HG02623 (cell line): ENCODE results near the gene SLC44A4.
A peak's percentile ranks its signal among the peaks of the same experiment; 100 is the strongest.
"Not testable (repeated sequence)": the region's sequence is repeated elsewhere in the genome, so short reads cannot be mapped to it uniquely, and the experiment has no call there.

ENCODE experiments used
- ATAC-seq: cut with Tn5 transposase; IDR thresholded peaks from one replicate; pipeline ENCODE4 v1.9.1; 2021; ENCODE audit warnings: moderate library complexity; ENCODE audit not compliant: unreplicated experiment

SLC44A4 gene

DNA sequence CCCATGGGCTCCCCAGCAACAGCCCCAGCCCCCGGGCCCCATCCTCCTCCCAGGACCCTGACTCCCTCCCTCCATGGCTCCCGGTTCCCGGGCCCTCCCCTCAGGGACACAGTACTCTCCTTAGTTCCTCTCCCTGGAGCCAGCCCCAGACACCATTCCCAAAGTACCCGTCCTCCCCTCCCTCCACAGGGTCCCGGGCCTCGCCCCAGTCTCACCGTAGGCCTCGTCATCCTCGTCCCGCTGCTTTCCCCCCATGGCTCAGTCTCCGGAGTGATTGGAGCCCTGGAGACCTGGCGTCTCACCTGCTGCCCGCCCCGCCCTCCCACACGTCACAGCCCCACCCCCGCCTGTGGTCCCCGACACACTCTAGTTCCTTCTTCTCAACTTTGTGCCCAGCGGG, at the start of gene SLC44A4:
Gene SLC44A4, minus strand, starts transcription at position 272 of the 400 bp plus-strand sequence. Its CDS starts 17 bp downstream, at position 255.
- no peak for ATAC-seq

- no peak for ATAC-seq
Observed at GRCh38 chr6:31928672-31928939, 49.8 kb upstream of the SLC44A4 start.

- ATAC-seq = no peak
Observed at GRCh38 chr6:31927863-31928671, 49.3 kb upstream of the SLC44A4 start.

DNA sequence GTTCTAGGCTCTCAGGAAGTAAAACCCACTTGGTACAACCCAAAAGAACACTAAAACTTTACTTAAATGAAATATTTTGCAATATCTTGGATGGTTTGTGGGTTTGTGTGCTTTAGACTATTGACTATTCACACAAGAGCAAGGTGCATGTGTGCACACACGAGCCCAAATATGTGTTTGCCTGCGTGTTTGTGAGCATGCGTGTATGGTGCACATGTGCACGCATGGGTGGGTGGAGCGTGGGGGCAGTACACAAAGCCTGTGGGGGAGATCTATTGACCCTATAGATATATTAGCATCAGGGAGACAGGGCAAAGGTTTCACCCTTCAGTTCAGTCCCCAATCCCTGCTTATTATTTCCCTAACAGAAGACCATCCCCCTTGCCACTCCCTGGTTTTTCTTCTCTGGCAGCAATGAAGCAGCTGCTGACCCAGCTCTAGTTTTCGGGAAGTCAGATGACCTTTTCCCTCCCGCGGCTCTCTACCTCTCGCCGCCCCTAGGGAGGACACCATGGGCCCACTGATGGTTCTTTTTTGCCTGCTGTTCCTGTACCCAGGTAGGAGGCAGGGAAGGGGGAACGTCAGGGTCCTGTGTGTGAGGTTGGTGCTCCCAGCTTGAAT, 48.6 kb upstream of the SLC44A4 start, which contains the start of gene C2:
Gene C2, plus strand, starts transcription at position 476 of the 621 bp plus-strand sequence. Its CDS starts 36 bp downstream, at position 512.
- ATAC-seq = no peak

GRCh38 chr6:31922942-31923341, 44.1 kb upstream of the SLC44A4 start:
- no peak for ATAC-seq

DNA sequence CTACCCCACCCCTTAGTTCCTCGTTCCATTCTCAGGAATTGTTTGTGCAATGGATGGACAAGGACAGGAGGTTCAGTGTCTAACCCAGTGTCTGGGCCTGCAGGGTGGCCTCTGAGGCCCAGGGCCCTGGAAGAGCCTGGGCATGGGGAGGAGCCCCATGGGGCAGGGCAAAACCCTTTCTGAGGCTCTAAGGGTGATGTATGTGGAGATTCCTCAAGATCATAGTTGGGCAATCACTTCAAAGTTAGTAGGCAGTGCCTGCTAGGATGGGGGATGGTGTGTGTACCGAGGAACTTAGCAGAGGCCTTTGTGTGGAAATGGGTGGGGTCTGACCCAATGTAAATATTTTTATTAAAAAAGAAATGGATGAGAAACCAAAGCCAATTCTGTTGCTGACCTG, 42.0 kb upstream of the SLC44A4 start:
- no peak for ATAC-seq

DNA sequence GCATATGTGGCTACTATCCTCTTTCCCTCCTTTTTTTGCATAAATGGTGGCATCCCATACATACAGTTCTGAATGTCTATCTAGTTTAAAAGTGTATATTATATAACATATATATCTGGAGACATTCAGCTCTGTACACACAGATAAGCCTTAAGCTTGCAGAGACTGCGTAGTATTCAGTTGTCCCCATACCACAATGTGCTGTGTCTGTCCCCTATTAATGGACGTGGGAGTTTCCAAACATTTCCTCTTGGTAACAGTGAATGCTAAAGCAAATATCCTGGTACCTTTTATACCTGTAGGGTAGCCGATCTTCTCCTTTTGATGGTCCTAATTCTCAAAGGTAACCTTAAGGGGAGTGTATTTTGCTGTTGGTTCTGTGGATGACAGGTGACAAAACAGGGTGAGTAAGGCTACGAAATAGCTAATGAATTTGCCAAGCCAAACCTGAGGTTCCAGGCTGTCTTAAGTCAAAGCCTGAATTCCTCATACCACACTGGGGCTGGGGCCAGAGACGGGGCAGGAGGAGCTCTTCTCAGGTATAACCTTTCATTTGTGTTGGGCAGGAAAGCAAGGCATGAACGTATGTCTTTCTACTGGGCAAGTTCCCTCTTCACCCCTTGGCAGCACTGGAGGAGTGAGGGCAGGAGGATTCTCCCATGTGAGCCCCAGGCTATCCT, 41.0 kb upstream of the SLC44A4 start:
- no peak for ATAC-seq

DNA sequence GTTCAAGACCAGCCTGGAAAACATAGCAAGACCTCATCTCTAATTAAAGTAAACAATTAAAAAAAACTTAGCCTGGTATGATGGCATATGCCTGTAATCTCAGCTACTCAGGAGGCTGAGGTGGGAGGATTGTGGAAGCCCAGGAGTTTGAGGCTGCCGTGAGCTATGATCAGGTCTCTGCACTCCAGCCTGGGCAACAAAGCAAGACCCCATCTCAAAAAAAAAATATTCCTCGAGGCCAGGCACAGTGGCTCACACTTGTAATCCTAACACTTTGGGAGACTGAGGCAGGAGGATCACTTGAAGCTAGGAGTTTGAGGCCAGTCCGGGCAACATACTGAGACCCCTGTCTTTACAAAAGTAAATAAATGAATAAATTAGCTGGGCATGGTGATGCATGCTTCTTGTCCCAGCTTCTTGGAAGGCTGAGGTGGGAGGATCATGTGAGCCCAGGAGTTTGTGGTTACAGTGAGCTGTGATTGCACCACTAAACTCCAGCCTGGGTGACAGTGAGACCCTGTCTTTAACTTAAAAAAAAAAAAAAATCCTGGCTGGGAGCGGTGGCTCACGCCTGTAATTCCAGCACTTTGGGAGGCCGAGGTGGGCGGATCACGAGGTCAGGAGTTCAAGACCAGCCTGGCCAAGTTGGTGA, 39.4 kb upstream of the SLC44A4 start:
- no peak for ATAC-seq

DNA sequence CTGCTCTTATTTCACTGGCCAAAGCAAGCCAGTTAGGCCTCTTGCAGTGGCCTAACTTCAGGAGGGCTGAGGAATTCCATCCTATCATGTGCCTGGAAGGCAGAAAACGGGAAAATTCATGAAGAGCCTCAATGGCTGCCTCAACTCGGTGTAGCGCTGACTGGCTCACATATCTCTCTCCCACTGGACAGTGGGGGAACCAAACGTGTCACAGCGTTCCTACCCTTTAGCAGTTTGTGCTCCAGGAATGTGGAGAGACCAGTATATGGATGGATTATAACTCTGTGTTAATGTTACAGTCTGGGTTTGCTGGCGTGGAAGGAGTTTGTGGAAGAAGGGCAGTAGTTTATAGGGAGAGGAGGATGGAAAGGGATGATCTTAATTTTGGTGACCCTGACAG, 37.0 kb upstream of the SLC44A4 start:
- no peak for ATAC-seq

DNA sequence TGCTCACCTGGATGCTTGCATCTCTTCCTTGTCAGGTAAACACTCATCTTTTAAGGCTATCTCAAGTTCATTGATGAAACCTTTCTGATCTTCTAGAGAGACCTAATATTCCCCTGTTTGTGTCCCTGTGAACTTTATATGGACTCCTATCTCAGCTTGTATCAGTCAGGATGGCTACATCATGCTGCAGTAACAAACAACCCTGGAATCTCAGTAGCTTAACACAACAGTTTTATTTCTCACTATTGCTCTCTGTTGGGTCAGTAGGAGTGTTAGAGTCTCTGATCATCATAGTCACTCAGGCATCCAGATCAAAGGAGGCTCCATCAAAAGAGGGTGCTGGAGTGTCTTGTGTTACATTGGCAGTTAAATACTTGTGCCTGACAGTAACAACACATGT, 36.6 kb upstream of the SLC44A4 start:
- no peak for ATAC-seq

- ATAC-seq = no peak
Observed at GRCh38 chr6:31911826-31912585, 33.2 kb upstream of the SLC44A4 start.

- ATAC-seq = not testable (repeated sequence)
Observed at GRCh38 chr6:31909298-31909697, 30.5 kb upstream of the SLC44A4 start.

DNA sequence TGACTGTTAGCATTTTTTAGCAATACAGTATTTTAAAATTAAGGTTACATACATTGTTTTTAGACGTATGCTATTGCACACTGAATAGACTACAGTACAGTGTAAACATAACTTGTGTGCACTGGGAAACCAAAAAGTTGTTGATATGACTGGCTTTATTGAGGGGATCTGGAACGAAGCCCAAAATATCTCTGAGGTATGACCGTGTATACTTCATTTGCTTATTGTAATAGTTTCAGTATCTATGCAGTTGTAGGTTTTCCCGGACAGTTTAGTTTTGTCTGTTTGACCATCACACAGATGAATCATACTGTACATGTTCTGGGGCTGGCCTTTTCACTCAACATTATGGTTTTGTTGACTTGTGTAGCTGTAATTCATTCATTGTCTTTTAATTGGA, 30.0 kb upstream of the SLC44A4 start:
- peak; percentile 52 for ATAC-seq

- not testable (repeated sequence) for ATAC-seq
Observed at GRCh38 chr6:31908255-31908654, 29.5 kb upstream of the SLC44A4 start.

DNA sequence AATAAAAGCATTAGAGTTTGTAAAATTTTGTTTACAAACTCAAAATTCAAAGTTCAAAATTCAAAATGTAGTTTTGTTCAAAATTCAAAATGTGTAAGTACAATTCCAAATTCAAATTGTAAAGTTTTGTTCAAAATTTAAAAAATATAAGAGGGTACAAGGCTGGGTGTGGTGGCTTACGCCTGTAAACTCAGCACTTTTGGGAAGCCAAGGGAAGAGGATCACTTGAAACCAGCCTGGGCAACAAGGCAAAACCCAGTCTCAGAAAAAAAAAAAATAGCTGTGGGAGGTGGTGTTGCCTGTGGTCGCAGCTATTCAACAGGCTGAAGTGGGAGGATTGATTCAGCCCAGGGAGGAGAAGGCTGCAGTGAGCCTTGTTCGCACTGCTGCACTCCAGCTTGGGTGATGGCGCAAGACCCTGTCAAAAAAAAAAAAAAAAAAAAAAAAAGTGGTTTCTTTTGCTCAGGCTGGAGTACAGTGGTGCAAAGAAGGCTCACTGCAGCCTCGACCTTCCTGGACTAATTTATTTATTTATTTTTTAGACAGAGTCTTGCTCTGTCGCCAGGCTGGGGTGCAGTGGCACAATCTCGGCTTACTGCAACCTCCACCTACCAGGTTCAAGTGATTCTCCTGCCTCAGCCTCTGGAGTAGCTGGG, 28.5 kb upstream of the SLC44A4 start:
- no peak for ATAC-seq

DNA sequence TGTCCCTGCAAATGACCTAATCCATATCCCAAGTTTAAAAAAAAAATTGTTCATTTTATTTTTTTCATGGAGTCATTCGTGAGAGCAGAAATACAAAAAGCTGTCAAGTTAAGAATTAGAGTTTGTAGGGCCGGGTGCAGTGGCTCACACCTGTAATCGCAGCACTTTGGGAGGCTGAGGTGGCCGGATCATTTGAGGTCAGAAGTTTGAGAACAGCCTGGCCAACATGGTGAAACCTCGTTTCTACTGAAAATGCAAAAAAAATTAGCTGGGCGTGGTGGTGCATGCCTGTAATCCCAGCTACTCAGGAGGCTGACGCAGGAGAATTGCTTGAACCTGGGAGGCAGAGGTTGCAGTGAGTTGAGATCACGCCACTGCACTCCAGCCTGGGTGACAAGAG, 27.9 kb upstream of the SLC44A4 start:
- not testable (repeated sequence) for ATAC-seq

GRCh38 chr6:31906122-31906521, 27.3 kb upstream of the SLC44A4 start:
- no peak for ATAC-seq

- ATAC-seq = no peak
Observed at GRCh38 chr6:31905041-31905440, 26.2 kb upstream of the SLC44A4 start.

DNA sequence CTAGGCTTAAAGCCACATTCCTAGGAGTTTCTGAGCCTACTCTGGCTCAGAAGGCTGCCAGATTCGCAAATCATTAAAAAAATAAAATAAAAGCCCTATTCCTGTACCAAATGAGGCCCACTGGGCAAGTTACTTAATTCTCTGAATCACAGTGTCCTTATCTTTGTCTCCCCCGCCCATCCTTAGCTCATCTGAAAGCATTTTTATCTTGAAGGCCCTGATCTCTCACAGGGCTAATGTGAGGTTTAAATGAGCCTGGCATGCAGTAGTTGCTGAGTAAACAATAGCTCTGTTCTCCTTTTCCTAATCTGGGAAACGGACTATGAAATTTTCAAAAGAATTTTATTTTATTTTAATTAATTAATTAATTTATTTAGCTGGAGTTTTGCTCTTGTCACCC, 25.2 kb upstream of the SLC44A4 start:
- no peak for ATAC-seq

- ATAC-seq = peak; percentile 44
Observed at GRCh38 chr6:31901953-31902643, 23.3 kb upstream of the SLC44A4 start, which contains the start of gene ZBTB12. Gene ZBTB12, minus strand, starts transcription at chr6:31902086. Its CDS starts 781 bp downstream, at chr6:31901305.
